Right lobe of liver (tissue), 6 donors: Measurements from ENCODE around the gene NR2C2AP. TPM values are rescaled to one million over a fixed set of nuclear protein-coding genes. Genes with fewer than 3 reads are reported as not detected.

Source experiments
- ATAC-seq, 4 donors: fragments of 200-7000 bp; cut with Tn5 transposase; one replicate each; pipeline ENCODE4 v1.9.1; 2020; ENCODE audit warnings: mild to moderate bottlenecking in 4 of 4, moderate library complexity in 4 of 4
- DNase-seq, 3 donors: peaks; one replicate each; pipeline ENCODE4 v3.0.0-alpha.2; 2020
- H3K27ac ChIP-seq, 3 donors: fragments of 200-600 bp; one replicate each; pipeline ENCODE4 v1.8.0; 2022
- H3K27me3 ChIP-seq, 2 donors: fragments of 200-600 bp; one replicate each; pipeline ENCODE4 v1.8.0; 2022
- H3K36me3 ChIP-seq, 4 donors: fragments of 200-600 bp; sonication (generic) in 1 of 4; one replicate each; pipeline versions ENCODE4 v1.5.1 to v1.8.0; 2017 to 2022; ENCODE audit warnings: control low read depth in 1 of 4
- H3K4me1 ChIP-seq, 4 donors: fragments of 200-600 bp; sonication (generic) in 1 of 4; one replicate each; pipeline versions ENCODE4 v1.5.1 to v1.8.0; 2017 to 2022; ENCODE audit warnings: control low read depth in 1 of 4
- H3K4me3 ChIP-seq, 3 donors: fragments of 200-600 bp; one replicate each; pipeline ENCODE4 v1.8.0; 2022
- H3K9me3 ChIP-seq, 4 donors: fragments of 200-600 bp; sonication (generic) in 1 of 4; one replicate each; pipeline versions ENCODE4 v1.5.1 to v1.8.0; 2017 to 2022; ENCODE audit warnings: control low read depth in 1 of 4
- POLR2A ChIP-seq: fragments of 450-650 bp; IDR thresholded peaks from one replicate; pipeline ENCODE4 v1.6.1; 2017; ENCODE audit warnings: antibody characterized with exemption, mild to moderate bottlenecking
- WGBS: methylation state at CpG from one replicate; pipeline ENCODE4 v1.1.6; 2018; ENCODE audit warnings: low coverage, low lambda C conversion rate; ENCODE audit not compliant: insufficient coverage; ENCODE audit errors: missing lambda C conversion rate; 5-methylcytosine and 5-hydroxymethylcytosine counted together
- intact Hi-C, 2 donors: fragments of 100-400 bp; cut with DNase I; formaldehyde crosslinking; loops; one replicate each; pipeline versions ENCODE4 v1.11.2 to v1.14.1; 2022
- long read RNA-seq: library from polyadenylated mRNA; unstranded; transcript quantifications from one replicate; pipeline ENCODE4 v2.0.0, GENCODE V29; 2019
- total RNA-seq, 6 experiments: library from RNA; depleted of rRNA in 2 of 6; stranded (reverse); fragments of >200 nt in 2 of 6; fragmentation: NEBNext Ultra II Directional in 3 of 6; extraction: Animal tissue kit (Norgen Biotek cat#: 25700) in 3 of 6; gene quantifications; one replicate each; pipeline versions ENCODE4 v1.1.0 to v1.2.4, GENCODE V29; 2016 to 2023
- TF ChIP-seq, protein P1 (sequence below), 4 donors: fragments of 200-600 bp in 3 of 4; fragments of 450-650 bp in 1 of 4; IDR thresholded peaks; one replicate each; pipeline versions ENCODE4 v1.5.1 to v1.8.0; 2016 to 2022; ENCODE audit warnings: antibody characterized with exemption in 4 of 4, mild to moderate bottlenecking in 2 of 4
- donor health status: DM: no; HTN: yes; CAD: no.
- donor health status: DM: no; HTN: no; CAD: no.
- donor health status: DM: no; HTN: no; CAD: no.
- donor health status: DM: no; HTN: yes; CAD: no.
- donor health status: DM: no; HTN: yes; CAD: no.

Gene NR2C2AP, protein sequence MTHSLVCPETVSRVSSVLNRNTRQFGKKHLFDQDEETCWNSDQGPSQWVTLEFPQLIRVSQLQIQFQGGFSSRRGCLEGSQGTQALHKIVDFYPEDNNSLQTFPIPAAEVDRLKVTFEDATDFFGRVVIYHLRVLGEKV
- 10 to 100 TPM in 1 of 6 experiments, 1 to 10 TPM in 5; 2.6 to 11.3 (median 5.4) TPM for total RNA-seq
- long read RNA-seq, partial matches to known transcripts, result 0 of 4 reads
- long read RNA-seq, other reads (novel, unspliced or antisense), result 2 of 4 reads

DNA sequence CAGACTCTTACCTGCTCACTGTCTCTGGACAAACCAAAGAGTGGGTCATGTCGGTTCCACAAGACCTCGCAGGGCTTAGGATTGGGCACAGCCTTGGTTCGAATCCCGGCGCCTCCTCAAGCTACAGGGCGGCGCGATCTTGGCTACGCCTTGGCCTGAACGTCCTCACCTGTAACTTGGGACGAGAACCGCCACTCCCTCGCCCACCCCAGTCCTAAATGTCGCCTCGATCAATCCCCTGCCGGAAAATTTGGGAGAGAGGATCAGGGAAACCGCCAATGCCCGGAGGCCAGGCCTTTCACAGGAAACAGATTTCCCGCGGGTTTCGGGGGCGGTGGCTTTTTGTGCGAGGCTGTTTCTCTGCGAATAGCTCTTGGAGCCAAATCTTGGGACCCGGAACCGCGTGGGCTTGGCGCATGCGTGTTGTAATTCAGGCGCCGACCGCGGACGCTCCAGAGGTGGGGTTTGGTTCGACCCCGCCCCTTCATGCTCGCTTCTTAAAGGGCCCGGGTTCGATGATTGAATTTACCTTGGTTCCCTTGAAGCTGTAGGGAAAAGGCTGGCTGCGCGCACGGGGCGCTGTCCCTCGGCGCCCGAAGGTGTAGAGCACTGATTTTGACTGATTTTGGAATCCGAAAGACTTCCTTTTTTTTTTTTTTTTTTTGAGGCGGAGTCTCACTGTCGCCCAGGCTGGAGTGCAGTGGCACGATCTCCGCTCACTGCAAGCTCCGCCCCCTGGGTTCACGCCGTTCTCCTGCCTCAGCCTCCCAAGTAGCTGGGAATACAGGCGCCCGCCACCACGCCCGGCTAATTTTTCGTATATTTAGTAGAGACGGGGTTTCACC lies at the start of gene NR2C2AP:
TSS of gene NR2C2AP (minus strand) at position 403 of the 845 bp plus-strand sequence. CDS start at position 49, 354 bp downstream.
- Histone ChIP-seq H3K36me3 (peaks cover 0 to 3% (median 0%) of the 10 kb centered on the region in 4 donors), H3K4me3 (peak within 1 kb of the TSS; percentile 79 to 83 (median 81)), H3K9me3 (no peaks in the 10 kb centered on the region), H3K27me3 (no peaks in the 10 kb centered on the region), H3K27ac (peak within 1 kb of the TSS in 2 of 3 donors; percentile 30 to 33), H3K4me1 (peaks cover 0 to 10% (median 1%) of the 10 kb centered on the region in 4 donors)
- TF ChIP-seq, protein P1, sequence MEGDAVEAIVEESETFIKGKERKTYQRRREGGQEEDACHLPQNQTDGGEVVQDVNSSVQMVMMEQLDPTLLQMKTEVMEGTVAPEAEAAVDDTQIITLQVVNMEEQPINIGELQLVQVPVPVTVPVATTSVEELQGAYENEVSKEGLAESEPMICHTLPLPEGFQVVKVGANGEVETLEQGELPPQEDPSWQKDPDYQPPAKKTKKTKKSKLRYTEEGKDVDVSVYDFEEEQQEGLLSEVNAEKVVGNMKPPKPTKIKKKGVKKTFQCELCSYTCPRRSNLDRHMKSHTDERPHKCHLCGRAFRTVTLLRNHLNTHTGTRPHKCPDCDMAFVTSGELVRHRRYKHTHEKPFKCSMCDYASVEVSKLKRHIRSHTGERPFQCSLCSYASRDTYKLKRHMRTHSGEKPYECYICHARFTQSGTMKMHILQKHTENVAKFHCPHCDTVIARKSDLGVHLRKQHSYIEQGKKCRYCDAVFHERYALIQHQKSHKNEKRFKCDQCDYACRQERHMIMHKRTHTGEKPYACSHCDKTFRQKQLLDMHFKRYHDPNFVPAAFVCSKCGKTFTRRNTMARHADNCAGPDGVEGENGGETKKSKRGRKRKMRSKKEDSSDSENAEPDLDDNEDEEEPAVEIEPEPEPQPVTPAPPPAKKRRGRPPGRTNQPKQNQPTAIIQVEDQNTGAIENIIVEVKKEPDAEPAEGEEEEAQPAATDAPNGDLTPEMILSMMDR (IDR thresholded peaks at IDR 0.05), result no peak
- peak; percentile 15 for TF ChIP-seq POLR2A
- intact Hi-C loops, result no loop called here
- ATAC-seq (peak; percentile 88 to 97 (median 96)), DNase-seq (peak; percentile 91 to 95 (median 94))
- WGBS, result 8% methylated on average over 42 of the region's 60 CpGs

GRCh38 chr19:19250196-19250801 lies 47.1 kb upstream of the NR2C2AP start:
- TF ChIP-seq POLR2A, result no peak
- TF ChIP-seq, protein P1 (IDR thresholded peaks at IDR 0.05), result no peak
- Histone ChIP-seq H3K27me3 (no peaks in the 10 kb centered on the region), H3K27ac (no peak overlapping the region), H3K4me1 (no peaks in the 10 kb centered on the region), H3K36me3 (no peaks in the 10 kb centered on the region), H3K9me3 (no peaks in the 10 kb centered on the region), H3K4me3 (no peak overlapping the region)
- WGBS, result 52% methylated on average over 5 of the region's 5 CpGs
- ATAC-seq (no peak), DNase-seq (no peak)
- intact Hi-C loops, result no loop called here

- intact Hi-C loops, result no loop called here
- no peaks in the 10 kb centered on the region for H3K9me3 ChIP-seq
- H3K4me3 ChIP-seq, result no peak overlapping the region
- no peak for TF ChIP-seq POLR2A
- TF ChIP-seq, protein P1 (IDR thresholded peaks at IDR 0.05), result no peak
- H3K4me1 ChIP-seq, result no peaks in the 10 kb centered on the region
- no peak for DNase-seq
- H3K27ac ChIP-seq, result no peak overlapping the region
- no peaks in the 10 kb centered on the region for H3K36me3 ChIP-seq
- H3K27me3 ChIP-seq, result no peaks in the 10 kb centered on the region
- ATAC-seq, result no peak
- 74% methylated on average over 7 of the region's 9 CpGs for WGBS
Measured at GRCh38 chr19:19240476-19240875, 37.3 kb upstream of the NR2C2AP start.

GRCh38 chr19:19239675-19240074 lies 36.5 kb upstream of the NR2C2AP start:
- DNase-seq (no peak), ATAC-seq (no peak)
- no peaks in the 10 kb centered on the region for H3K4me1 ChIP-seq
- no peak overlapping the region for H3K27ac ChIP-seq
- H3K36me3 ChIP-seq, result no peaks in the 10 kb centered on the region
- TF ChIP-seq, protein P1 (IDR thresholded peaks at IDR 0.05), result no peak
- TF ChIP-seq POLR2A, result no peak
- H3K9me3 ChIP-seq, result no peaks in the 10 kb centered on the region
- no peaks in the 10 kb centered on the region for H3K27me3 ChIP-seq
- no peak overlapping the region for H3K4me3 ChIP-seq
- intact Hi-C loops, result no loop called here
